ENCODE measurements around the gene WDR41.

DNA sequence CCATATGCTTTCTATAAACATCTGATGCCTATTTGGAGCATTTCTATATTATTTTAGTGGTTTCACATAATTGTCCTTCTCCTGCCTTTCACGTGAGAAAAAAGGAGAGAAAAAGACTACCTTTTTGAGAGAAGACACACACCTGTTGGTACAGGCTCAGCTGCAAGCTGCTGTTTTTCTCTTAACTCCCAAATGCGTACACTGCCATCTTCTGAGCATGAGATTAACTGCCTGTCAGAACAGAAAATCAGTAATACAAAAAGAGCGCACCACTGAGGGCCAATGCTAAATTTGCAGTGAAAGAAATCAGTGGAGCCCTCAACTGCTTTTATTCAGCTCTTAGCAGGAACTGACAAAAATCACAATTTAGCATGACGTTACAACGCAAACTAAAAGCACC, 54.9 kb downstream of the WDR41 start:
- no peak for TF ChIP-seq GATA3 (IDR thresholded peaks at IDR 0.05; ENCODE audit: low read depth, low read length)
- TF ChIP-seq GATA2 (IDR thresholded peaks at IDR 0.05; ENCODE audit: low read depth, low read length): no peak

All from SH-SY5Y (cell line).